Hepatocyte (in vitro differentiated cells): Measurements from ENCODE around the gene GRK5. TPM values are rescaled to one million over a fixed set of nuclear protein-coding genes. Genes with fewer than 3 reads are reported as not detected.

Experiments
- DNase-seq: peaks from one replicate; pipeline ENCODE4 v3.0.0-alpha.2; 2016; ENCODE audit warnings: low spot score
- H2AFZ ChIP-seq: fragments of 200-600 bp; sonication (generic); 2 replicates; pipeline ENCODE4 v1.6.0; 2016; ENCODE audit warnings: antibody characterized with exemption, mild to moderate bottlenecking
- H3K27ac ChIP-seq: fragments of 200-600 bp; sonication (generic); 2 replicates; pipeline ENCODE4 v1.5.1; 2016; ENCODE audit warnings: mild to moderate bottlenecking
- H3K27me3 ChIP-seq: fragments of 200-600 bp; sonication (generic); 2 replicates; pipeline ENCODE4 v1.6.1; 2016
- H3K36me3 ChIP-seq: fragments of 200-600 bp; sonication (generic); replicated peaks from 2 replicates; pipeline ENCODE4 v1.5.1; 2016; ENCODE audit warnings: low read depth; ENCODE audit not compliant: insufficient read depth
- H3K4me1 ChIP-seq: fragments of 200-600 bp; sonication (generic); 2 replicates; pipeline ENCODE4 v1.5.1; 2016; ENCODE audit warnings: mild to moderate bottlenecking, moderate library complexity; ENCODE audit not compliant: insufficient read depth
- H3K4me2 ChIP-seq: fragments of 200-600 bp; sonication (generic); 2 replicates; pipeline ENCODE4 v1.6.0; 2016
- H3K4me3 ChIP-seq: fragments of 200-600 bp; sonication (generic); 2 replicates; pipeline ENCODE4 v1.5.1; 2016; ENCODE audit warnings: mild to moderate bottlenecking
- H3K79me2 ChIP-seq: fragments of 200-600 bp; sonication (generic); 2 replicates; pipeline ENCODE4 v1.6.0; 2017; ENCODE audit warnings: mild to moderate bottlenecking
- H3K9me2 ChIP-seq: fragments of 200-600 bp; sonication (generic); replicated peaks from 2 replicates; pipeline ENCODE4 v1.6.0; 2017; ENCODE audit warnings: mild to moderate bottlenecking; ENCODE audit not compliant: insufficient read depth
- H3K9me3 ChIP-seq: fragments of 200-600 bp; sonication (generic); 2 replicates; pipeline ENCODE4 v1.5.1; 2016; ENCODE audit warnings: low read depth, mild to moderate bottlenecking
- H4K20me1 ChIP-seq: fragments of 200-600 bp; sonication (generic); 2 replicates; pipeline ENCODE4 v1.6.0; 2016; ENCODE audit warnings: mild to moderate bottlenecking; ENCODE audit not compliant: insufficient read depth, poor library complexity, severe bottlenecking
- CTCF ChIP-seq: fragments of 200-600 bp; sonication (generic); IDR thresholded peaks from 2 replicates; pipeline ENCODE4 v1.5.1; 2016; ENCODE audit warnings: antibody characterized with exemption, mild to moderate bottlenecking; ENCODE audit not compliant: poor library complexity
- EZH2 ChIP-seq: fragments of 200-600 bp; sonication (generic); IDR thresholded peaks from 2 replicates; pipeline ENCODE4 v1.6.1; 2016; ENCODE audit warnings: antibody characterized with exemption, mild to moderate bottlenecking, borderline replicate concordance
- EZH2phosphoT487 ChIP-seq: fragments of 200-600 bp; sonication (generic); IDR thresholded peaks from one replicate; pipeline ENCODE4 v1.6.1; 2018; ENCODE audit warnings: antibody characterized with exemption, mild to moderate bottlenecking, low read depth, moderate library complexity; ENCODE audit not compliant: unreplicated experiment, severe bottlenecking
- WGBS: methylation state at CpG from one replicate; pipeline ENCODE4 v1.1.6; 2016; ENCODE audit warnings: low lambda C conversion rate; ENCODE audit errors: missing lambda C conversion rate; 5-methylcytosine and 5-hydroxymethylcytosine counted together
- polyA plus RNA-seq: library from polyadenylated mRNA; unstranded; fragments of >200 nt; fragmentation: Nextera tagmentation; extraction: Ambion mirVana; gene quantifications from 2 replicates; pipeline ENCODE4 v1.2.1, GENCODE V29; 2016
- total RNA-seq: library from RNA; depleted of rRNA; stranded (reverse); fragments of >200 nt; gene quantifications from 2 replicates; pipeline ENCODE4 v1.2.3, GENCODE V29; 2014

The GRK5 gene
- total and polyA plus RNA-seq, 2 experiments from 2014 or later: 7.6 to 19.9 TPM

DNA sequence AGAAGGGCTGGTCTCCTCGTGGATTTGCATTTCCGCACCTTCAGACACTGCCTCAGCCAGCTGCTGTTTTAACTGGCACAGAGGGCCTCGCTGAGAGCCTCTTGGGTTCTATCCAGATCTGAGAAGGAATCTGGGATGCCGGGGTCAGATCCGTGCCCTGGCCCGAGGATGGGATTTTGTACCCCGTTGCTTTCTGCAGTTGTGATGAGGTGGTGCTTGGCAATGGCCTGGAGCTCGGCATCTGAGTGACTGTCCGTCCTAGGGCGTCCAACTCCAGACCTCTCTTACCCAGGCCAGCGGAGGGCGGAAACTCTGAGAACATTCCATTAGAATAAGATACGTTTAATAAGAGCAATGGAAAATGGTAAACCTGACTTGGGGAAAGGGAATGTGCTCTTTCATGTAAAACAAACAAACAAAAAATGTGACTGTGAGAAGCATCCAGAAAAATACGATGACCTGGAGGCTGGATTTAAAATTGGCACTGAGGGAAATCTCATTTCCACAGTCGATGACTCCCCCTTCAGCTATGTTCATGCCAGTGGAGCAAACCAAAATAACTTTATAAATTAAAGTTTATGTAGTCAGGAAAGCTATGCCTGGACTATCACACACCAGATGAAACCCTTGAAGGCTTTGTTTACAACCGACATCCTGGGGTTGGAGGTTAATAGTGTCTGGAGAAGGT, 39.6 kb downstream of the GRK5 start:
- no peak overlapping the region for H3K4me2 ChIP-seq
- no peak overlapping the region for H2AFZ ChIP-seq
- H3K9me2 ChIP-seq: no peaks in the 10 kb centered on the region
- peak overlapping the region; percentile 62 for H3K27ac ChIP-seq
- peaks cover 44% of the 10 kb centered on the region for H3K4me1 ChIP-seq
- WGBS: 64% methylated on average over 16 of the region's 16 CpGs
- no peaks in the 10 kb centered on the region for H3K27me3 ChIP-seq
- no peaks in the 10 kb centered on the region for H3K36me3 ChIP-seq
- DNase-seq: no peak
- no peaks in the 10 kb centered on the region for H4K20me1 ChIP-seq
- H3K4me3 ChIP-seq: no peak overlapping the region
- no peaks in the 10 kb centered on the region for H3K9me3 ChIP-seq
- TF ChIP-seq EZH2: no peak
- TF ChIP-seq CTCF: peak; percentile 15
- TF ChIP-seq EZH2phosphoT487: no peak
- peaks cover 71% of the 10 kb centered on the region for H3K79me2 ChIP-seq

DNA sequence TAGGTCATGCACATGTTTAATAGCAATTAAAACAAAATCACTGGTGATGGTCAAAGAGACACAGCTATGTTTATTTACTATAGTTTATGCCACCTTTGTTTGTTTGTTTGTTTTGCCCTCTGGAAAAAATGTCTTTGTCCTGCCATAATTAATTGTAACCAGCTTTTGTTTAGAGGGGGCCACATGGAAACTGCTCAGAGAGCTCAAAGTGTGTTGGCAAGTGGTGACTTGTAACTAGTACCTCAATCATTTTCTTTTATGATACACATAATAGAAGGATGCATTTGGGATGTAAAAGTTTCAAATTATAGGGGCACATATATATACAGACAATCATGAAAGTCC, 40.2 kb downstream of the GRK5 start:
- Histone ChIP-seq H3K27me3 (no peaks in the 10 kb centered on the region), H3K9me2 (no peaks in the 10 kb centered on the region), H3K4me2 (no peak overlapping the region), H3K79me2 (peaks cover 71% of the 10 kb centered on the region), H3K9me3 (no peaks in the 10 kb centered on the region), H3K4me1 (peaks cover 49% of the 10 kb centered on the region), H2AFZ (no peak overlapping the region), H3K27ac (peak overlapping the region; percentile 55), H3K4me3 (no peak overlapping the region), H3K36me3 (no peaks in the 10 kb centered on the region), H4K20me1 (no peaks in the 10 kb centered on the region)
- TF ChIP-seq EZH2 (no peak), EZH2phosphoT487 (no peak), CTCF (no peak)
- DNase-seq: no peak

GRCh38 chr10:119248184-119248583, 40.8 kb downstream of the GRK5 start:
- H3K36me3 ChIP-seq: no peaks in the 10 kb centered on the region
- DNase-seq: no peak
- no peaks in the 10 kb centered on the region for H3K9me3 ChIP-seq
- H3K9me2 ChIP-seq: no peaks in the 10 kb centered on the region
- 82% methylated on average over 3 of the region's 3 CpGs for WGBS
- H3K4me2 ChIP-seq: no peak overlapping the region
- TF ChIP-seq EZH2phosphoT487: no peak
- peaks cover 50% of the 10 kb centered on the region for H3K4me1 ChIP-seq
- H3K27ac ChIP-seq: no peak overlapping the region
- H2AFZ ChIP-seq: no peak overlapping the region
- H4K20me1 ChIP-seq: no peaks in the 10 kb centered on the region
- H3K27me3 ChIP-seq: no peaks in the 10 kb centered on the region
- peaks cover 68% of the 10 kb centered on the region for H3K79me2 ChIP-seq
- H3K4me3 ChIP-seq: no peak overlapping the region

DNA sequence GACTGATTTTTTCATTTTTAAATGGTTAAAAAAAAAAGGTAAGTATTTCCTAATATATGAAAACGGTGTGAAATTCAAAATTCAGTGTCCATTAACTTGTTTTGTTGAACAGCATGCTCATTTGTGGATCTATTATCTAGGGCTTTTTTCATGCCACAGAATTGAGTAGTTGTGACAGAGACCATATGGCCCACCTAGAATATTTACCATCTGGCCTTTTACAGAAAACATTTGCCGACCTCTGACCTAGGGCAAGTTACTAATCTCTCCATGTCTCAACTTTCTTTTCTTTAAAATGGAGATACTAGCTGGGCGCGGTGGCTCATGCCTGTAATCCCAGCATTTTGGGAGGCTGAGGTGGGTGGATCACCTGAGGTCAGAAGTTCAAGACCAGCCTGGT, 41.3 kb downstream of the GRK5 start:
- no peak overlapping the region for H3K4me2 ChIP-seq
- H3K79me2 ChIP-seq: peaks cover 68% of the 10 kb centered on the region
- H3K4me1 ChIP-seq: peaks cover 47% of the 10 kb centered on the region
- TF ChIP-seq EZH2phosphoT487 (no peak), CTCF (no peak), EZH2 (no peak)
- no peaks in the 10 kb centered on the region for H4K20me1 ChIP-seq
- no peak overlapping the region for H3K4me3 ChIP-seq
- no peaks in the 10 kb centered on the region for H3K9me2 ChIP-seq
- H3K36me3 ChIP-seq: no peaks in the 10 kb centered on the region
- 81% methylated on average over 4 of the region's 4 CpGs for WGBS
- H3K27me3 ChIP-seq: no peaks in the 10 kb centered on the region
- H3K27ac ChIP-seq: no peak overlapping the region
- no peak for DNase-seq
- no peak overlapping the region for H2AFZ ChIP-seq
- H3K9me3 ChIP-seq: no peaks in the 10 kb centered on the region
